ENCODE measurements around the gene DGKD.

Gene DGKD

DNA sequence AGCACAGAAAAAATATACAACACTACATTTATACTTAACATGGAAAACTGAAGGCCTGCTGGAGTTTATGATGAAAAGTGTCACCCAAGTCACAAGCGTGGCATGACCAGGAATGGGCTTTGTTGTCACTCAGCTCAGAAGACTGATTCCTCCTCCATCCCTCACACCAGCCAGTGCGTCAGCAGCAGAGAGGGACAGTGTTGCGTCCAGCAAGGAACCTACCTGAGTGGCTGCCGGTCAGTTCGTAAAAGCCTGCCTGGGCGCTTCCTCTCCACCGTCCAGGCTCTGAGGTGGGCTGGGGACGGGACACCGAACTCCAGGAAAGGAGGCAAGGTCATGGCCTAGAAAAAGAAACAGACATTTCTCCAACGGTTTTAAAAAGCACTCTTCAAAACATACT is 134.8 kb downstream of the DGKD start:
- intact Hi-C loops (cut with DNase I; ENCODE audit: low total_unique reads) = loop anchor here (10.0 kb wide), 1 partner anchor 76 kb away; the partner anchor contains the start of gene USP40
- Histone ChIP-seq H3K27ac (peak overlapping the region; percentile 69 to 80), H3K36me3 (peaks cover 12 to 58% (median 43%) of the 10 kb centered on the region in 3 donors), H3K9me3 (no peaks in the 10 kb centered on the region), H3K4me1 (peaks cover 0 to 58% (median 22%) of the 10 kb centered on the region in 4 donors), H3K27me3 (no peaks in the 10 kb centered on the region), H3K4me3 (no peak overlapping the region)
- TF ChIP-seq, protein P1, sequence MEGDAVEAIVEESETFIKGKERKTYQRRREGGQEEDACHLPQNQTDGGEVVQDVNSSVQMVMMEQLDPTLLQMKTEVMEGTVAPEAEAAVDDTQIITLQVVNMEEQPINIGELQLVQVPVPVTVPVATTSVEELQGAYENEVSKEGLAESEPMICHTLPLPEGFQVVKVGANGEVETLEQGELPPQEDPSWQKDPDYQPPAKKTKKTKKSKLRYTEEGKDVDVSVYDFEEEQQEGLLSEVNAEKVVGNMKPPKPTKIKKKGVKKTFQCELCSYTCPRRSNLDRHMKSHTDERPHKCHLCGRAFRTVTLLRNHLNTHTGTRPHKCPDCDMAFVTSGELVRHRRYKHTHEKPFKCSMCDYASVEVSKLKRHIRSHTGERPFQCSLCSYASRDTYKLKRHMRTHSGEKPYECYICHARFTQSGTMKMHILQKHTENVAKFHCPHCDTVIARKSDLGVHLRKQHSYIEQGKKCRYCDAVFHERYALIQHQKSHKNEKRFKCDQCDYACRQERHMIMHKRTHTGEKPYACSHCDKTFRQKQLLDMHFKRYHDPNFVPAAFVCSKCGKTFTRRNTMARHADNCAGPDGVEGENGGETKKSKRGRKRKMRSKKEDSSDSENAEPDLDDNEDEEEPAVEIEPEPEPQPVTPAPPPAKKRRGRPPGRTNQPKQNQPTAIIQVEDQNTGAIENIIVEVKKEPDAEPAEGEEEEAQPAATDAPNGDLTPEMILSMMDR (IDR thresholded peaks at IDR 0.05) = no peak
- DNase-seq = no peak

GRCh38 chr2:233489666-233490065 is 135.4 kb downstream of the DGKD start:
- intact Hi-C loops (cut with DNase I; ENCODE audit: low total_unique reads) = loop anchor here (10.0 kb wide), 1 partner anchor 75 kb away; the partner anchor contains the start of gene USP40
- peaks cover 0 to 57% (median 22%) of the 10 kb centered on the region in 4 donors for H3K4me1 ChIP-seq
- DNase-seq = no peak
- H3K27ac ChIP-seq = peak overlapping the region; percentile 69 to 80
- no peaks in the 10 kb centered on the region for H3K9me3 ChIP-seq
- TF ChIP-seq, protein P1 (IDR thresholded peaks at IDR 0.05) = no peak
- H3K36me3 ChIP-seq = peaks cover 12 to 53% (median 38%) of the 10 kb centered on the region in 3 donors
- H3K4me3 ChIP-seq = no peak overlapping the region
- no peaks in the 10 kb centered on the region for H3K27me3 ChIP-seq

GRCh38 chr2:233490831-233491230 is 136.5 kb downstream of the DGKD start:
- no peak for DNase-seq
- Histone ChIP-seq H3K27me3 (no peaks in the 10 kb centered on the region), H3K4me1 (peaks cover 0 to 45% (median 22%) of the 10 kb centered on the region in 4 donors), H3K9me3 (no peaks in the 10 kb centered on the region), H3K27ac (no peak overlapping the region), H3K36me3 (peaks cover 20 to 47% (median 38%) of the 10 kb centered on the region in 3 donors), H3K4me3 (no peak overlapping the region)
- intact Hi-C loops (cut with DNase I; ENCODE audit: low total_unique reads) = no loop called here
- TF ChIP-seq, protein P1 (IDR thresholded peaks at IDR 0.05) = no peak

DNA sequence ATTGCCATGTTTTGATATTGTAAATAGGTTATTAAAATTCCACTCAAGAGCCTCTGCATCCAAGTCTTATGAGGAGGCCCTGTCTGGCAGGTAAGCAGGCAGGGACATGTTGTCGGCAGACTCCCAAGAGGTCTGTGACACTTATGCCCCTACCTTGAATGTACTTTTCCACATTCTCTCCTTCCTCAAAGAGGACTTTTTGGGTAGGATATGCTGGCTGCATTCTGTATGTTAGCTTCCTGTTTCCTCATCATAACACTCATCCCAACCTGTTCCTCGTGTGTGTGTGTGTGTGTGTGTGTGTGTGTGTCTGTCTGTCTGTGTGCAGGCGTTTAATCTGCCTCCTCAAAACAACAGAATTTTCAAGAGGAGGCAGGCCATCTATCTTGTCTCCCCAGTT is 137.0 kb downstream of the DGKD start:
- peaks cover 0 to 40% (median 17%) of the 10 kb centered on the region in 4 donors for H3K4me1 ChIP-seq
- H3K27me3 ChIP-seq = no peaks in the 10 kb centered on the region
- no peak overlapping the region for H3K27ac ChIP-seq
- peaks cover 23 to 51% (median 42%) of the 10 kb centered on the region in 3 donors for H3K36me3 ChIP-seq
- H3K9me3 ChIP-seq = no peaks in the 10 kb centered on the region
- intact Hi-C loops (cut with DNase I; ENCODE audit: low total_unique reads) = no loop called here
- no peak overlapping the region for H3K4me3 ChIP-seq
- no peak for DNase-seq
- TF ChIP-seq, protein P1 (IDR thresholded peaks at IDR 0.05) = no peak

DNA sequence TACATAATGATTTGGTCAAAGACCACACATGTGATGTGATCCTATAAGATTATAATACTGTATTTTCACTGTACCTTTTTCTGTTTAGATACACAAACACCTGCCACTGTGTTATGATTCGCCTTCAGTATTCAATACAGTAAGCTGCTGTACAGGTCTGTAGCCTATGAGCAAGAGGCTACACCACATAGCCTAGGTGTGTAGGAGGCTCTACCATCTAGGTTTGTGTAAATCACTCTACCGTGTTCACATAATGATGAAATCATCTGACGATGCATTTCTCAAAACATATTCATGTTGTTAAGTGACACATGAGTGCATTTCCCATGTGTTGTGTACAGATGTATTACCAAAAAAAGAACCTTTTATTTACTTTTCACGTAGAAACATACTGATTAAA is 137.8 kb downstream of the DGKD start:
- peaks cover 0 to 33% (median 10%) of the 10 kb centered on the region in 4 donors for H3K4me1 ChIP-seq
- TF ChIP-seq, protein P1 (IDR thresholded peaks at IDR 0.05) = no peak
- no peak for DNase-seq
- H3K27ac ChIP-seq = no peak overlapping the region
- intact Hi-C loops (cut with DNase I; ENCODE audit: low total_unique reads) = no loop called here
- H3K36me3 ChIP-seq = peaks cover 23 to 54% (median 42%) of the 10 kb centered on the region in 3 donors
- H3K9me3 ChIP-seq = no peaks in the 10 kb centered on the region
- no peak overlapping the region for H3K4me3 ChIP-seq
- no peaks in the 10 kb centered on the region for H3K27me3 ChIP-seq
